Bronchial epithelial cell (primary cell): ENCODE results near the gene ASCC3. TPM values are rescaled to one million over a fixed set of nuclear protein-coding genes. Genes with fewer than 3 reads are reported as not detected.
"Not testable (repeated sequence)": the region's sequence is repeated elsewhere in the genome, so short reads cannot be mapped to it uniquely, and the experiment has no call there.

ENCODE experiments used
- DNase-seq: peaks from one replicate; pipeline ENCODE4 v3.0.0-alpha.2; 2010; ENCODE audit warnings: low read depth
- FAIRE-seq: peaks from 2 replicates; lab custom pipeline; 2011; peaks lifted over from hg19 to GRCh38; lab: Jason Lieb, UNC
- H3K27me3 ChIP-seq: 2 replicates; pipeline ENCODE4 v1.5.1; 2011; ENCODE audit warnings: low read length; ENCODE audit not compliant: control insufficient read depth, insufficient read depth
- H3K36me3 ChIP-seq: 2 replicates; pipeline ENCODE4 v1.5.1; 2011; ENCODE audit warnings: low read length; ENCODE audit not compliant: control insufficient read depth, insufficient read depth
- H3K4me3 ChIP-seq: 2 replicates; pipeline ENCODE4 v1.5.1; 2011; ENCODE audit warnings: mild to moderate bottlenecking, low read depth, low read length, control low read depth
- total RNA-seq: library from RNA; depleted of rRNA; stranded (reverse); fragments of >200 nt; gene quantifications from 2 replicates; pipeline ENCODE4 v1.2.1, GENCODE V29; 2014
- TF ChIP-seq, protein P1 (sequence below): IDR thresholded peaks from 2 replicates; pipeline ENCODE4 v1.5.1; 2011; ENCODE audit warnings: mild to moderate bottlenecking, moderate library complexity, low read length, control low read depth, inconsistent platforms; ENCODE audit not compliant: insufficient read depth, severe bottlenecking

The ASCC3 gene
- total RNA-seq, 1 donor from 2014 or later: 52.7 TPM

DNA sequence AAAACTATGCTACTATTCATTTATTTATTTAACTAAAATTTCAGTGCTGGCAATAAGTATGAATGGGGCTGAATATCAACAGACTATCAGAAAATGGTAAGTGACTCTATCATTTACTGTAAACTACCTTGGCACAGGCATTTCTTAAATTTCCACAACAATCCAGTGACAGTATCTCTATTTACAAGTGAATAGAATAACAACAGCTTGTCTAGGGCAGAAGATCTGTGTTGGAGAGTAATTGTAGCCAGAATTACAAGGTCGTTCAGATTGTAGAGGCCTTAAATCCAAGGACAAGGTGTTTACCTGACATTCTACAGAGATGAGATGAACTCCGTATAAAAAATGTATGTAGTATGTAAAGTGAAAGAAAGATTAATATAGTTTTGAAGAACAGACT, 222.6 kb downstream of the ASCC3 start:
- H3K4me3 ChIP-seq: no peak overlapping the region
- FAIRE-seq (no peak), DNase-seq (no peak)
- no peaks in the 10 kb centered on the region for H3K27me3 ChIP-seq
- H3K36me3 ChIP-seq: peaks cover 1% of the 10 kb centered on the region
- TF ChIP-seq, protein P1, sequence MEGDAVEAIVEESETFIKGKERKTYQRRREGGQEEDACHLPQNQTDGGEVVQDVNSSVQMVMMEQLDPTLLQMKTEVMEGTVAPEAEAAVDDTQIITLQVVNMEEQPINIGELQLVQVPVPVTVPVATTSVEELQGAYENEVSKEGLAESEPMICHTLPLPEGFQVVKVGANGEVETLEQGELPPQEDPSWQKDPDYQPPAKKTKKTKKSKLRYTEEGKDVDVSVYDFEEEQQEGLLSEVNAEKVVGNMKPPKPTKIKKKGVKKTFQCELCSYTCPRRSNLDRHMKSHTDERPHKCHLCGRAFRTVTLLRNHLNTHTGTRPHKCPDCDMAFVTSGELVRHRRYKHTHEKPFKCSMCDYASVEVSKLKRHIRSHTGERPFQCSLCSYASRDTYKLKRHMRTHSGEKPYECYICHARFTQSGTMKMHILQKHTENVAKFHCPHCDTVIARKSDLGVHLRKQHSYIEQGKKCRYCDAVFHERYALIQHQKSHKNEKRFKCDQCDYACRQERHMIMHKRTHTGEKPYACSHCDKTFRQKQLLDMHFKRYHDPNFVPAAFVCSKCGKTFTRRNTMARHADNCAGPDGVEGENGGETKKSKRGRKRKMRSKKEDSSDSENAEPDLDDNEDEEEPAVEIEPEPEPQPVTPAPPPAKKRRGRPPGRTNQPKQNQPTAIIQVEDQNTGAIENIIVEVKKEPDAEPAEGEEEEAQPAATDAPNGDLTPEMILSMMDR: no peak

DNA sequence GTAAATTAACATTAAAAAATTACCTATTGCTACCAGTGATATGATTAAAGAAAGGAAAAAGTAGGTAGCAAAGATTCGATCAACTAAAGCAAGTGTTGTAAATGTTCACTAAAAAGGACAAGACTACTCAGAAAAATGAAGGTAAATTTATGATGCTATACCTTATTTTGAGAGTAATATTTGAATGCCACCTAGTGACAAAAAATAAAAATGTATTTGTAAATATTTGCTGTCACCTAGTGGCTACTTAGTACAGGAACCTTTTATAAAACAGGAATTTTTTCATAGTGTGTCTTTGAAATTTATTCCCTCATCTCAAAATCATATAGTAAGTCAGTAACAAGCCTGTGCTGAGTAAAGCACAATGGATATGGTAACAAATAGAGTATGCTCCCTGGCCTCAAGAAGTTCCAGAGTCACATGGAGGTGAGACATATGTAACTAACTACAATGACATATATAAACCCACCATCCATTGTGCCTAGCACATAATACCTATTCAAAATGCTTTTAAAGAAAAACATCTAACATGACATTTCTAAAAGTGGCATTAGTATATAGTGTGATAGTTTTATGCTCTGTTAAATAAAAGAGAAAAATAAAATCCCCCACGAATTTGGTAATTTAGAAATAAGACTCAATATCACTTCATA, 223.3 kb downstream of the ASCC3 start:
- FAIRE-seq: no peak
- Histone ChIP-seq H3K27me3 (no peaks in the 10 kb centered on the region), H3K36me3 (peaks cover 1% of the 10 kb centered on the region), H3K4me3 (no peak overlapping the region)
- TF ChIP-seq, protein P1: peak; percentile 31
- DNase-seq: peak; percentile 37

GRCh38 chr6:100641147-100641546, 240.0 kb downstream of the ASCC3 start:
- H3K36me3 ChIP-seq, FAIRE-seq, DNase-seq, H3K4me3 ChIP-seq, H3K27me3 ChIP-seq: not testable (repeated sequence)

DNA sequence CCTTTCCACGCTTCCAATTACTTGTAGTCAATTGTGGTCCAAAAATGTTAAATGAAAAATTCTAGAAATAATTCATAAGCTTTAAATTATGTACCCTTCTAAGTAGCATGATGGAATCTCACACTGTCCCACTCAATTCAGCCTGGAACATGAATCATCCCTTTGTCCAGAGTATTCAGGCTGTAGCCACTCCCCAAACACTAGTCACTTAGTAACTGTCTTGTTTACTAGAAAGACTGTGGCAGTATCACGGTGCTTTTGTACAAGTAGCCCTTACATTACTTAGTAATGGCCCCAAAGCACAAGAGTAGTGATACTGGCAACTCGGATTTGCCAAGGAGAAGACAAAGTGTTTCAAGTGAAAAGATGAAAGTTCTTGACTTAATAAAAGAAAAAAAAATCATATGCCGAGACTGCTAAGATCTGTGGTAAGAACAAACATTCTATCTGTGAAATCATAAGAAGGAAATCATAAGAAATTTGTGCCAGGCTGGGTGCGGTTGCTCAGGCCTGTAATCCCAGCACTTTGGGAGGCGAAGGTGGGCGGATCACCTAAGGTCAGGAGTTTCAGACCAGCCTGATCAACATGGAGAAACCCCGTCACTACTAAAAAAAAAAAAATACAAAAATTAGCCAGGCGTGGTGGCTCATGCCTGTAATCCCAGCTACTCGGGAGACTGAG, 247.9 kb downstream of the ASCC3 start:
- TF ChIP-seq, protein P1: no peak
- Histone ChIP-seq H3K27me3 (no peaks in the 10 kb centered on the region), H3K4me3 (no peak overlapping the region), H3K36me3 (peaks cover 2% of the 10 kb centered on the region)
- DNase-seq (peak; percentile 93), FAIRE-seq (no peak)

GRCh38 chr6:100630536-100630935, 250.6 kb downstream of the ASCC3 start:
- DNase-seq (no peak), FAIRE-seq (no peak)
- TF ChIP-seq, protein P1: no peak

DNA sequence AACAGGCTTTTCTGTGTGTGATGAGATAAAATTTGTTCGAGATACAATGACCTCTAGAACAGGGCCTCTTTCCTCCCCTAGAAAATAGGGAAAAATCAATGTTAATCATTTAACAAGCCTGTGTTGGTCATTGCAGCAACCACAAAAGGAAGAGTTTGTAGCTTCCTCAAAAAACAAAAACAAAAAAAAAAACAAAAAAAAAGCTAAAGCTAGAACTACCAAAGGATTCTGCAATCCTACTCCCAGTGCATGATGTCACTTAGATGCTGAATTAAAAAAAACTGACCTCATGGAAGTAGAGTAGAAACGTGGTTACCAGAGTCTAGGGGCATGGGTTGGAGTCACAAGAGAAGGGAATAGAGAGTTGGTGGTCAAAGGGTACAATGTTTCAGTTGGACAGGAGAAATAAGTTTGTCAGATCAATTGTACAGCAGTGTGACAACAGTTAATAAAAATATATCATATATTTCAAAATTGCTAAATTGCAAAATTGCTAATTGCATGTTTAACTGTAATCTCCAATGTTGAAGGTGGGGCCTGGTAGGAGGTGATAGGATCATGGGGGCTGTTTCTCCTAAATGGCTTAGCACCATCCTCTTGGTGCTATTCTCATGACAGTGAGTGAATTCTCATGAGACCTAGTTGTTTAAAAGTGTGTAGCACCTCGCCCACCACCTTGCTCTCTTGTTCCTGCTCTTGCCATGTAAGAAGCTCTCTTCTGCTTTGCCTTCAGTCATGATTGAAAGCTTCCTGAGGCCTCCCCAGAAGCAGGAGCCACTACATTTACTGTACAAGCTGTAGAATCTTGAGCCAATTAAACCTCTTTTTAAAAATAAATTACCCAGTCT, 253.0 kb downstream of the ASCC3 start:
- Histone ChIP-seq H3K4me3 (no peak overlapping the region), H3K36me3 (no peaks in the 10 kb centered on the region), H3K27me3 (no peaks in the 10 kb centered on the region)
- FAIRE-seq: no peak
- TF ChIP-seq, protein P1: no peak
- no peak for DNase-seq

More at GRCh38 chr6:100630536-100630935, 250.6 kb downstream of the ASCC3 start:
- Histone ChIP-seq H3K36me3 (no peaks in the 10 kb centered on the region), H3K27me3 (no peaks in the 10 kb centered on the region), H3K4me3 (no peak overlapping the region)
